HG03097 (cell line): ENCODE results near the gene ASGR1.

ENCODE experiments used
- ATAC-seq: cut with Tn5 transposase; IDR thresholded peaks from one replicate; pipeline ENCODE4 v1.9.1; 2021; ENCODE audit not compliant: unreplicated experiment, low FRiP score

Gene ASGR1

GRCh38 chr17:7216242-7217112 is 37.3 kb upstream of the ASGR1 start:
- no peak for ATAC-seq

- ATAC-seq: no peak
These were observed 36.5 kb upstream of the ASGR1 start for GRCh38 chr17:7215652-7216180.

DNA sequence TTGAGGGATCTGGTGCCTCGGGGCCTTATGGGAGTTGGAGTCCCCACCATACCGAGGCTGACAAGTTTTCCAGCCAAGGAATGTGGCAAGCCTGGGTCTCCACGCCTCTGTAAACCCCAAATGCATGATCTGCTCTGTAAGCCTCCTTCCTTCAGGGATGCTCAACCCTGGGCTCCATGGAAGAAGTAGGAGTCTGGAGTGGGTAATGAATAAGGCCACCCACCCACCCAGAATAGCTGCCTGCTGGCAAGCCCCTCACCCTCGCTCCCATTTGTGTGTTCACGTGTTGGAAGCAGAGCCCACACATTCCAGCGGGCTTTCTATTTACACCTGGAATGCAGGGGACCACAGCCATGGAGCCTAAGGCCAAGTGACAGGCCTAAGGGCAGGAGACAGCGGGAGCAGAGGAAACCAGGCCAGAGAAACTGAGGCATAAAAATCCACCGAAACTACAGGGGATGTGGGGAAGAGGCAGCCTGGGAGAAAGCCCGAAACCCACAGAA is 36.0 kb upstream of the ASGR1 start:
- no peak for ATAC-seq

DNA sequence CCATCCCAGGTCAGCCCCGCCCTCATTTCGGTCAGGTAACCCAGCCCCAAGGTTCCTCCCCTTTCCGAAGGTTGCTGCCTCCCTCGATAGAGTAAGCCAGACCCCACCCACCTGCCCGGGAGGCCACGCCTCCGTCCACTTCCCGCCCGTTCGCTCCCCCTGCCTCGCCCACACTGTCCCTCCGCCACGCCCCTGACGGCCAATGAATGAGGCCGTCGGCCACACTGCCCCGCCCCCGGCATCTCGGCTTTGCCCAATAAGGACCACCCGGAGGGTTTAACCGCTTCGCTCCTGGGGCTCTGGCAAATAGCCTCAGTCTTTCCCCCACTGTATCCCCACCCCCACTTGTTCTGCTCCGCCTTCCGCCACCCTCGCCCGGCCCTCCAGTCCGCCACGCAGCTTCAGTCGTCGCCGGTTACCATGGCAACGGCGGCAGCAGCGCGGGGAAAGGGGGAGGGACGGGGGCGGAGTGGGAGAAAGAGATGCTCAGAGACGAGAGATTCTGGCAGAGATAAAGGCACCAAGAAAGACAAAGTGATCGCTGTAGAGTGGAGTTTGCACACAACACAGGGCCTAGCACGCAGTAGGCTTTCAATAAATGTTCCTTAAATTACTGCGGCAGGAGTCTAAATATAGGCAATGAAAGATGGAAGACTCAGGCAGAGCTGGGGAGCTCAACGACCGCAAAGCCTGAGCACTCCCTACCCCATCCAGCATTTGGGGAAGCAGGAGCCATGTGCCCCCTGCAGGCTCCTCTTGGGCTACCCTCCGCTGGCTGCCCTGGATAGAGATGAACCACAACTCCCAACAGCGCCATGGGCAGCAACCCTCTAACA is 35.3 kb upstream of the ASGR1 start:
- ATAC-seq: peak; percentile 71

- peak; percentile 6 for ATAC-seq
These were observed 34.7 kb upstream of the ASGR1 start for GRCh38 chr17:7213895-7214299.

DNA sequence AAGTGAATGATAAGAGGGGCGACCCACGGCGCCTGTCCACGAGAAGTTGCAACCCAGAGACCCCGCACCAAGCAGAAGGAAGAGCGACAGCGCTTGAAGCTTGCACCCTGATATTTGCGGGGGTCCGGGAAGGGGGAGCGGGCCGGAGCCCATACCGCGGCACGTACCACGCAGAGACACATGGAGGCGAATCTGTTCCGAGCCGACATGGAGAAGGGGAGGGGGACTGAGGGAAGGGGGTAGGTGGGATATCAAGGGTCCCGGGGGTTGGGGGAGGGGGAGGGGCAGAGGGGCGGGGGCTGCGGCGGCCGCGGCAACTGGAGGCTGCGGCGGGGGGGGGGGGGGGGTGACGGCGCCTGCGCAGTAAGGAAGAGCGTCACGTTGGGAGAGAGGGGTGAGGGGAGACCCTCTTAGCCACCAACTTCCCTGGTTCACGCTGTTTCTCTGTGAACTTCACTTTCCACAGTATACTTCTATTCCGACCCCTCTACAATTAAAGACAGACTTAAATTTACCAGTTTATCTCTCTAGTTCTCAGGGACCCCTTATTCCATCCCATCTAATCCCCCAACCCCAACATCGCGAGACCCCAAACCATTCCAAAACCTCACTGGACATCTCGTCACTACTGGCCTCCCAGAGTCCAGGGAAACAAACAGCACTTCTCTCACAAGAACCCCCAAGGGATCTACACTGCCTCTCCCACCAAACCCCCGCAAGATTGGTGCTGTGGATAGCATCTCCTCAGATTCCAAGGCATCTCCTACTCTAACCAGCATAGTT is 32.5 kb upstream of the ASGR1 start:
- ATAC-seq: no peak

DNA sequence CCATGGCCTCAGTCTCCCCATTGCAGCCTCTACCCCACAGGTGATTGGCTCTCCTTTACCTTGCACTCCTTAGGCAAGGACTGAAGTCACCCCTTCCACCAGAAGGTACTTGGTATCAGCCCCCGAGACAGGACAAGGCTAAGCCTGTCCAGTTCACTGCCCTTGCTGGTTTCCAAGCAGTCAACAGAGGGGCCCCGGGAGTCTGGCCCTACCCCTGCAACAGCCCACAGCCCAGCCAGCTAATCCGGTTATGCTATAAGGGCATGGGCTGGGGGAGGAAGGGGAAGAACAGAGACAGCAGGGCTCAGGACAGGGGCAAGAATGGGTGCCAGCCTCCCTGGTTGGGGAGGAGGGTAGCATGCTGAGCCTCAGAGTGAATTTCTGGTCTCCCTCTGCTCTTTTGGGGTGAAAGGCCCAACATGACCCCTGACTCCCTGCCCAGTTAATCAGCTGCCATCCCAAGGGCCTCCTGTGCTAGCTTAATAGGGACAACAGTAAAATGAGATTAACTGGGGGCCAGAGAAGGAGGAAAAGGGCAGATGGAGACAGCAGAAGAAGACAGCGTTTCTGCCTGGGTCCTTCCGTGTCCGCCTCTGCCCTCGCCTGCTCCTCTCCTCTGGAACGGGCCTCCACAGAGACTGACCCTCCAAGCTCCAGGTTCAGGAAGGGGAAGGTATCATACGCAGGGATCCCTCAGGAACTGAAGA is 29.7 kb upstream of the ASGR1 start:
- no peak for ATAC-seq

- ATAC-seq: no peak
These were observed 28.9 kb upstream of the ASGR1 start for GRCh38 chr17:7208027-7208571.

GRCh38 chr17:7207120-7208001 is 28.2 kb upstream of the ASGR1 start:
- ATAC-seq: no peak

GRCh38 chr17:7205561-7205960 is 26.4 kb upstream of the ASGR1 start:
- no peak for ATAC-seq

- ATAC-seq: peak; percentile 77
These were observed 25.8 kb upstream of the ASGR1 start for GRCh38 chr17:7204828-7205461.

GRCh38 chr17:7204336-7204735 is 25.2 kb upstream of the ASGR1 start:
- no peak for ATAC-seq

GRCh38 chr17:7203391-7203790 is 24.2 kb upstream of the ASGR1 start:
- ATAC-seq: no peak

DNA sequence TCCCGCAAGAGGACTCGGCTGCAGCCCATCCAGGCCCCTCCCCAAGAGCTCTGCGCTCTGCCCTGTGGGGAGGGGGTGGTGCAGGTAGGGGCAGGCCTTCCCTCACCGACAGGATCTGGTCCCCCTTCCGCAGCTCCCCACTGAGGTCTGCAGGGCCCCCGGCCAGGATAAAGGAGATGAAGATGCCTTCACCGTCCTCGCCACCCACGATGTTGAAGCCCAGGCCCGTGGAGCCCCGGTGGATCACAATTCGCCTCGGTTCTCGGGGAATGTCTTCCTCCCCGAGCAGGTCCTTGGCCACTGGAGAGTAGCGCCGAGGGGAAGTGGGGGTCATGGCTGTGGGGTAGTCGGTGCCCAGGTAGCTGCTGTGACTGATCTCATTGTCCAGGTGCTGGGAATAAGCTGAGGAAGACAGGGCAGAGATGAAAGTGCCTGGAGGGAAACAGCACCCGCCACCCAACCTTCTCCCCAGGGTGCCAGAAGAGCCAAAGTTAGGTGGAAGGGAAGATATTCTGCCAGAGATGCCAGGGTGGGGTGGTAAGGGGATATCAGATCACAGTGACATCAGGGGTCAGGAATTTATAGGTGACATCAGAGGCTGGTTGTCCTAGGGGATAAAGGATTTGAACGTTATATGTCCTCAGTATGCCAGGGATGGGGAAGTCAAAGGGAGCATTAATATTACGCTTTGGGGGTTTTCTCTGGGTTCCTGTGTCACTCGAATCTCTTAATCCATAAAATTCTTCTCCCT is 17.7 kb upstream of the ASGR1 start:
- ATAC-seq: no peak

- no peak for ATAC-seq
These were observed 16.8 kb upstream of the ASGR1 start for GRCh38 chr17:7195971-7196370.

DNA sequence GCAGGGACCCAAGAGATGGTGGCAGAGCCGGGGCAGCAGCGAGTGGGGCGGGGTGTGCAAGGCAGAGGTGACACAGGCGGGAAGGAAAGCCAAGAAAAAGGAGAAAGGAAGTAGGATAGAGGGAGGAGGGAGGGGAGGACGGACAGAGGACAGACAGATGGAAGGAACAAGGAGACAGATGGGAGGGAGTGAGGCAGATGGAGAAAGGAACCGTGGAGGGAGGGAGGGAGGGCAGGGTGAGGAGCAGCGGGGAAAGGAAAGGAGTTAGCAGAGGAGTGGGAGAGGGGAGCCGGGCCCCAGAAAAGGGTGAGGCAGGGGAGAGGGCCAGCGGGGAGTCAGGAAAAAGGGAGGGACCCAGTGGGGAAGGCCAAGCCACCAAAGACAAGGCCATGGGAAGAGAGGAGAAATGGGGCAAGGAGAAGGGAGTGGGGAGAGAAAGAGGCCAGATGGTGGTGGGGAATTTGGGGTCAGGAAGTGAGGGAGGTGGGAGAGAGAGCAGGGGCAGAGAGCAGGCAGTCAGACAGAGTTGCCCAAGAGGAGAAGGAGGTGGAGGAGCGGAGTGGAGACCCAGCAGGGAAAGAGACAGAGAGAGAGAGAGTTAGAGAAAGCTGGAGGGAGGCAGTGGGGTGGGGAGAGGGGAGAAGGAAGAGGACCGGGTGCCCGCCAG is 13.2 kb upstream of the ASGR1 start:
- ATAC-seq: no peak
